GM18519 (cell line): ENCODE results near the gene SPRED1.
"Not testable (repeated sequence)": the region's sequence is repeated elsewhere in the genome, so short reads cannot be mapped to it uniquely, and the experiment has no call there.

Source experiments
- ATAC-seq: cut with Tn5 transposase; IDR thresholded peaks from one replicate; pipeline ENCODE4 v1.9.1; 2021; ENCODE audit warnings: mild to moderate bottlenecking, moderate library complexity; ENCODE audit not compliant: unreplicated experiment, low FRiP score

The SPRED1 gene

GRCh38 chr15:38274135-38274534, 21.5 kb downstream of the SPRED1 start:
- no peak for ATAC-seq

DNA sequence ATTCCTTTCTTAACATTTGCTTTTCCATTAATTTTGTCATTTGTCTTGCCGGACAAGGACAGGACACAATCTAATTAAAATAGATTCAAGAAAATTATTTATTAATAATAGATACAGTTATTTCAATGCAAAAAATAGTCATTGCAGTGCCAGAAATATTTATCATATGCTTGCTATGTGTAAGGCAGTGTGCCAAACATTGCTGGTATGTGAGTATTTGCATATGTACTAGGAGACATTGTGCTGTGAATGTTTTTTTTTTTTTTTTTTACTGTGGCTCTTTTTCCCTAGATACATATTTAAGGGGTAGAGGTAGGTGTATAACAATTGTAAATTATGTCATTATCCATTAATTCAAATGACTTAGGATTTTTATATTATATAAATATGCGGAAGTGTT, 23.3 kb downstream of the SPRED1 start:
- ATAC-seq = no peak

DNA sequence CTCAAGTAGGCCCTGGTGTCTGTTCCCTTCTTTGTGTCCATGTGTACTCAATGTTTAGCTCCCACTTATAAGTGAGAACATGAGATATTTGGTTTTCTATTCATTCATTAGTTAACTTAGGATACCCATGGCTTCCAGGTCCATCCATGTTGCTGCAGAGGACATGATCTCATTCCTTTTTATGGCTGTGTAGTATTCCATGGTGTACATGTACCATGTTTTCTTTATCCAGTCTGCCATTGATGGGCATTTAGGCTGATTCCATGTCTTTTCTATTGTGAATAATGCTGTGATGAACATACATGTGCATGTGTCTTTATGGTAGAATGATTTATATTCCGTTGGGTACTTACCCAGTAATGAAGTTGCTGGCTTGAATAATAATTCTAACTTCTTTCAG, 24.6 kb downstream of the SPRED1 start:
- not testable (repeated sequence) for ATAC-seq

GRCh38 chr15:38281031-38281430, 28.4 kb downstream of the SPRED1 start:
- ATAC-seq = no peak

- ATAC-seq = no peak
These were observed 30.4 kb downstream of the SPRED1 start for GRCh38 chr15:38283010-38283409.

DNA sequence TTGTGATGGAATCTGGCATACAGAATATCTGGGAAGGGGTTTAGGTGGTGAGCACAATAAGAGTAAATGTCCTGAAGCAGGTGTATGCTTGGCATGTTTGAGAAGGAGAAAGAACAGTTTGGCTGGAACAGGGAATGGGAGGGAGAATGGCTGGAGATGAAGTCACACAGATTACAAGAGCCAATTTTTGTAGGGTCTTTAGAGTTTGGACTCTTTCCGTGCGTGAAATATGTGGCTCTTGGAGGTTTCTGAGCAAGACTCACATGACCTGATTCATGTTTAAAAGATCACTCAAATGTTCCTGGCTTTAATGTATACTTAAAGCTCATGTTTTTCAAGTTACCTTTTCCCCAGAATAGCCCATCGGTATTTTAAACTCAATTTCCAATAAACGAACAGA, 32.8 kb downstream of the SPRED1 start:
- ATAC-seq = no peak

DNA sequence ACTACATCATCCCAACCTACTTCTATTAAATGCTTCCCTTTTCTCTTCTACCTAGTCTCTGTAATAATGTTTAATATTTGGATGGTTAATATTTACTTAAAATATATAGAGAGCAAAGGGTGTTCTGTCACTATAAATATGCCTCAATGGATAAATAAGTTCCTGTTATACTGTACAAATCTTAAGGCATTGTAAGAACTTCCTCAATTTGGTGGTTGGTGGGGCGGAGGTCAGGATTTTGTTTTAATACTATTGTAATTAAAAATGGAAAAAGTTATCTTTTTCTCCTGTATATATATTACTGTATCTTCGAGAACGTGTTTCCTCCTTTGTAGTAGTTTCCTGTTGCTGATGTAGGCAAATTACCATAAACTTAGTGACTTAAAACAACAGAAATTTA, 41.5 kb downstream of the SPRED1 start:
- ATAC-seq = no peak

DNA sequence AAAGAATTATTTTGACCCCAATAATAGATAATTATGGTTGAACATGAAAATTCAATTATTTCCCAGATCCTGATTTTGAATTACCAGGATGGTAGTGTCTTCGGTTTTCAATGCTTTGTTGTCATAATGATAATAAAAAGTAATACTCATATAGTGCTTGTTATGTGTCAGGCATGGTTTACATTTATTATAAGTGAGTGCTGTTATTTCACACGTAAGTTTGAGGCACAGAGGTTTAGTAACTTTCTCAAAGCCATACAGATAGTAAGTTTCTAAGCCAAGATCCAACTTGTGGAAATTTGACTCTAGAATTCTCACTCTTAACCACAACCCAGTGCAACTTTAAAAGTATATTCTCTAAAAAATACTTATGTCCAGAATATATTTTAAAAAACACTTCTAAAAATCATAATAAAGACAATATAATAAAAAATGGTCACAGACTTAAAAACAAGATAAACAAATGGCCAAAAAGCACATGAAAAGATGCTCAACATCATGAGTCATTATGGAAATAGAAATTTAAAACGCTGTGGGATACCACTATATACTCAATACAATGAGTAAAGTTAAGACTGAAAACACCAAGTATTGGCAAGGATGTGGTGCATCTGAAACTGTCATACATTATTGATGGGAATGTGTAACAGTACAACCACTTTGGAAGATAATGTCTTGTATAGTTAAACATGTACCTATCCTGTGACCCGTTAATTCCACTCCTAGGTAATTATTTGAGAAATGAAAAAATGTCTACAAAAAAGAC, 45.2 kb downstream of the SPRED1 start:
- ATAC-seq = peak; percentile 45

DNA sequence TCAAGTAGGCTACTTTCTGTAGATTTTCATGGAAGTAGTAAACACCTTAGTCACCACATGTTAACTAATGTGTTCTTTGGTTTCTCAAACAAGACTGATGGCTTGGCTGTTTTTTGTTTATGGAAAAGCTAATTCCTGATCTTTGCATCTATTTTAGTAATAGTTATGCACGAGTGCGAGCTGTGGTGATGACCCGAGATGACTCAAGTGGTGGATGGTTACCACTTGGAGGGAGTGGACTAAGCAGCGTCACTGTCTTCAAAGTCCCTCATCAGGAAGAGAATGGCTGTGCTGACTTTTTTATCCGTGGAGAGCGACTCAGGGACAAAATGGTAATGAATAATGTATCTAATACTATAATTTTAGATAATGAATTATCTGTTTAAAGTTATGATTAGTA, 46.6 kb downstream of the SPRED1 start:
- ATAC-seq = no peak

- ATAC-seq = no peak
These were observed 47.8 kb downstream of the SPRED1 start for GRCh38 chr15:38300395-38300794.

GRCh38 chr15:38304481-38304880, 51.8 kb downstream of the SPRED1 start:
- no peak for ATAC-seq

GRCh38 chr15:38307251-38307650, 54.6 kb downstream of the SPRED1 start:
- ATAC-seq = no peak

DNA sequence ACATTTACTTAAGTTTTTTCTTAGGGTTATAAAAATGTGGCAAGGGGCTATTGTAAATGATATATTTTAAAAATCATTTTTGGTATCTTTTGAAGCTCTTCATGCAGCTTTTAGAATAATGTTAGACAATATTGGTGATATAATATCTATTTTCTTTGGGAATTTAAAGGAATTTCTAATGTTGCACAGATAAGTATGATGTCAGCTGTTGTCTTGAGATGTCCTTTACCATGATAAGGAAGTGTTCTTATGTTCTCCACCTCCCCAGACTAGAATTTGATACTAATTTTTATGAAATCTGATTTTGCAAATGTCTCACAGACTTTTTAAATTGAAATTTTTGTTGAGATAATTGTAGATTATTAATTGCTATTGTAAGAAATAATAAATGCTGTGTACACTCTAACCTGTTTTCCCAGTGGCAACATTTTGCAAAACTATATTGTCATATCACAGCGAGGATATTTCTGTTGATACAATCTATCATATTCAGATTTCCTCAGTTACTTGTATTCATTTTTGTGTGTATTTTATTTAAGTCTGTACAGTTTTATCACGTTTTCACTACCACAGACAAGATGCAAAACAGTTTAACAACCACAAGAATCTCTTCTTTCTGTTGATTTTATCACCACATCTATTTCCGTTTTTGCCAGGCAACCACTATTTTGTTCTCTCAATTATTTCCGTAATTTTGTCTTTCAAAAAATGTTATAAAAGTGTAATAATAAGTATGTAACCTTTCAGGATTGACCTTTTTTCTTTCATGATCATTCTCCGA, 55.4 kb downstream of the SPRED1 start:
- ATAC-seq = no peak

- no peak for ATAC-seq
These were observed 56.2 kb downstream of the SPRED1 start for GRCh38 chr15:38308797-38309196.

- ATAC-seq = no peak
These were observed 59.6 kb downstream of the SPRED1 start for GRCh38 chr15:38312190-38312589.

DNA sequence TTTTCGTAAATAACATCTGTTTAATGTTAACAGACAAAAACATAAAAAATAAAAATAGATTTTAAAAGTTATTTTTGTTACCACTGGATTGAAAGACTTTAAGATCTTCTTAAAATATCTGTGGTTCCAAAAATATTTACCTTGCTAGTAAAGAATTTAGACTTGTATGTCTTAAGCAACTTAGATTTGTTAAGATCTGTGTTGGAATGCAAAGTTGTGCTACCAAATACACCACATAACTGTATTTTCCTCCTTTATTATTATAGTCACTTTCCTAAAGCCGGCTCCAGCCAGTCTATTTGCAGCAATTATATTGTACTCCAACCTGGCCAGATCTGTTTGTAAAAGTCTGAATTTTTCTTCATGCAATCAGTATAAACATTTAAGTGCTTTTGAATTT, 63.7 kb downstream of the SPRED1 start:
- no peak for ATAC-seq

GRCh38 chr15:38320181-38320580, 67.5 kb downstream of the SPRED1 start:
- no peak for ATAC-seq

GRCh38 chr15:38320866-38321265, 68.2 kb downstream of the SPRED1 start:
- ATAC-seq = no peak

- no peak for ATAC-seq
These were observed 71.3 kb downstream of the SPRED1 start for GRCh38 chr15:38323895-38324294.

DNA sequence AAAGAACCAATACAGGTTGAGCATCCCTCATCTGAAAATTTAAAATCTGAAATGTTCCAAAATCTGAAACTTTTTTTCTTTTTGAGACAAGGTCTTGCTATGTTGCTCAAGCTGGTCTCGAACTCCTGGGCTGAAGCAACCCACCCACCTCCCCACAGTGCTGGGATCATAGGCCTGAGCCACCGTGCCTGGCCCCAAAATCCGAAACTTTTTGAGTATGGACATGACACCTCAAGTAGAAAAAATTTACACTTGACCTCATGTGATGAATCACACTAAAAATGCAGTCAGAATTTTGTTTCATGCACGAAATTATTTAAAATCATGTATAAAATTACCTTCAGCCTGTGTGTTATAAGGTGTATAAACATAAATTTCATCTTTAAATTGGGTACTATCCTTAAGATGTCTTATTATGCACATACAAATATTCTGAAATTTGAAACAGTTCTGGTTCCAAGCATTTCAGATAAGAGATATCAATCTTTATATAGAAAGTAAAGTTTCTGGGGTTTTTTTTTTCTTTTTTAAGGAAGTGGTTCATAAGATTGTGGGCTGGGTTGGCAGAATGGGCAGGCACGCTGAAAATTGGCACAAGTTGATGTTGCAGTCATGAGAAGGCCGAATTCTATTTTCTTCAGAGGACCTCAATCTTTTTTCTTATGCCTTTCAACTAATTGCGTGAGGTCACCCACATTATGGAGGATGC, 72.5 kb downstream of the SPRED1 start:
- ATAC-seq = no peak

- ATAC-seq = no peak
These were observed 73.0 kb downstream of the SPRED1 start for GRCh38 chr15:38325648-38325990.
